Mucosa of stomach (tissue), 1 donor: ENCODE measurements around the gene SNU13.
"Not testable (repeated sequence)": the region's sequence is repeated elsewhere in the genome, so short reads cannot be mapped to it uniquely, and the experiment has no call there.

Experiments used
- H3K27me3 ChIP-seq: one replicate; pipeline ENCODE4 v1.7.0; 2013; ENCODE audit warnings: mild to moderate bottlenecking, low read length; ENCODE audit not compliant: control insufficient read depth, insufficient read depth
- H3K36me3 ChIP-seq: one replicate; pipeline ENCODE4 v1.7.0; 2013; ENCODE audit warnings: low read length; ENCODE audit not compliant: control insufficient read depth, insufficient read depth
- H3K4me1 ChIP-seq: one replicate; pipeline ENCODE4 v1.7.0; 2013; ENCODE audit warnings: mild to moderate bottlenecking, low read length; ENCODE audit not compliant: control insufficient read depth, insufficient read depth
- H3K4me3 ChIP-seq: one replicate; pipeline ENCODE4 v1.7.0; 2013; ENCODE audit warnings: low read length
- H3K9ac ChIP-seq: one replicate; pipeline ENCODE4 v1.7.0; 2013; ENCODE audit warnings: mild to moderate bottlenecking, low read length, moderate library complexity
- H3K9me3 ChIP-seq: one replicate; pipeline ENCODE4 v1.7.0; 2013; ENCODE audit warnings: mild to moderate bottlenecking, low read length, moderate library complexity; ENCODE audit not compliant: control insufficient read depth
- donor health status: Pancreatic carcinoma.

Gene SNU13

DNA sequence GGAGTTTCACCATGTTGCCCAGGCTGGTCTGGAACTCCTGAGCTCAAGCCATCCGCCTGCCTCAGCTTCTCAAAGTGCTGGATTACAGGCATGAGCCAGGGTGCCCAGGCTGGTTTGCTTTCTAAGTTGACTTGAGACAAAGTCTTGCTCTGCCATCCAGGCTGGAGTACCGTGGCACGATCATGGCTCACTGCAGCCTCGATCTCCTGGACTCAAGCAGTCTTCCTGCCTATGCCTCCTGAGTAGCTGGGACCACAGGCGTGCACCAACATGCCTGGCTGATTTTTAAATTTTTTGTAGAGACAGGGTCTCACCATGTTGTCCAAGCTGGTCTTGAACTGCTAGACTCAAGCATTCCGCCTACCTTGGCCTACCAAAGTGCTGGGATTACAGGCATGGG is 31.0 kb downstream of the SNU13 start:
- H3K27me3 ChIP-seq = no peaks in the 10 kb centered on the region
- H3K9ac ChIP-seq = no peak overlapping the region
- no peak overlapping the region for H3K4me3 ChIP-seq
- peaks cover 23% of the 10 kb centered on the region for H3K36me3 ChIP-seq
- H3K4me1 ChIP-seq = no peaks in the 10 kb centered on the region
- H3K9me3 ChIP-seq = no peaks in the 10 kb centered on the region

DNA sequence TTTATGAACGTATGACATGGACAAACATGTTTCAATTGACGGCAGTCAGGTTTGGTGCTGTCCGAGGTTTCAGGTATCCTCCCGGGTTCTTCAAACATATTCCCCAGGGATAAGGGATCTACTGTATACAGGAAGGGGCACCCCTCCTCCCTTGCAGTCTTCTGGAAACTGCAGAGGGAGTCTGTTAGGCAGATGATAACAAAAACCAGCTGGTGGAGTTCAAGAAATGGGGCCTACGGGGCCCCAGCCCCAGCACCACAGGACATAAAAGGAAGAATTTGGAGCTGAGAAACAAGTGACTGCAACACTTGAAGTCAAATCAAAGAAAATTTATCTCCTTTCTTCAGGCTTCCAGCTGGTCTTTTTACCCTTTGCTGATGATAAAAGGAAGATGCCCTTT is 32.1 kb downstream of the SNU13 start:
- Histone ChIP-seq H3K4me3 (no peak overlapping the region), H3K4me1 (no peaks in the 10 kb centered on the region), H3K36me3 (peaks cover 22% of the 10 kb centered on the region), H3K9me3 (no peaks in the 10 kb centered on the region), H3K27me3 (no peaks in the 10 kb centered on the region), H3K9ac (no peak overlapping the region)

DNA sequence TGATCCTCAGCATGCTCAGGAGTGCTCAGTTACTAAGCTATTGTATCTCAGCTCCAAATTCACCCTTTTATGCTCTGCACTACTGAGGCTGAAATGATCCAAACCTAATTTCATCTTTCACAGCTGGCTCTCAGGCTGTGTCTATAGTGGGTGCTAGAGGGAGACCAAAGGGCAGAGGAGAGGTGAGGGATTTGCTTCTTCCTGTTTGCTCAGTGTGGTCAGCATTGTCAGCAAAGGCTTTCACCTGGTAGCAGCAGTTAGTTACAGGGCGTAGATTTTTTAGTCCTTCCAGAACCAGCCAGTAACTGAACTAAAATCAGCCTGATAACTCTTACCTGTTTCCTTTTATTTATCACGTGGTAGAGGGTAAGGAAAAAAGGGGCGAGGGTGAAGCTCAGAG is 34.3 kb downstream of the SNU13 start:
- H3K4me1 ChIP-seq = no peaks in the 10 kb centered on the region
- H3K9ac ChIP-seq = no peak overlapping the region
- H3K9me3 ChIP-seq = no peaks in the 10 kb centered on the region
- H3K36me3 ChIP-seq = peaks cover 19% of the 10 kb centered on the region
- no peak overlapping the region for H3K4me3 ChIP-seq
- H3K27me3 ChIP-seq = no peaks in the 10 kb centered on the region

DNA sequence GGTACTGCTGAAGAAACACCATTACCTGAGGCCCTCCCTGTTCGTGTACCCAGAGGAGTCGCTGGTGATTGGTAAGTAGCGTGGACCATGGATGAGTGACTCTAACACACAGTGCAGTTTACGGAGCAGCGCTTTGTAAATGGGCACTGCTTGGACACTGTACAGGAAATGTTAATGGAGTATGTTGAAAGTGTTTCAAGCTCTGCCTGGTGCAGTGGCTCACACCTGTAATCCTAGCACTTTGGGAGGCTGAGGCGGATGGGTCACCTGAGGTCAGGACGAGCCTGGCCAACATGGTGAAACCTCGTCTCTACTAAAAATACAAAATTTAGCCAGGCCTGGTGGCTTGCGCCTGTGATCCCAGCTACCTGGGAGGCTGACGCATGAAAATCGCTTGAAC is 37.8 kb downstream of the SNU13 start:
- Histone ChIP-seq H3K4me3 (no peak overlapping the region), H3K9me3 (no peaks in the 10 kb centered on the region), H3K4me1 (no peaks in the 10 kb centered on the region), H3K27me3 (no peaks in the 10 kb centered on the region), H3K9ac (no peak overlapping the region), H3K36me3 (peaks cover 19% of the 10 kb centered on the region)

DNA sequence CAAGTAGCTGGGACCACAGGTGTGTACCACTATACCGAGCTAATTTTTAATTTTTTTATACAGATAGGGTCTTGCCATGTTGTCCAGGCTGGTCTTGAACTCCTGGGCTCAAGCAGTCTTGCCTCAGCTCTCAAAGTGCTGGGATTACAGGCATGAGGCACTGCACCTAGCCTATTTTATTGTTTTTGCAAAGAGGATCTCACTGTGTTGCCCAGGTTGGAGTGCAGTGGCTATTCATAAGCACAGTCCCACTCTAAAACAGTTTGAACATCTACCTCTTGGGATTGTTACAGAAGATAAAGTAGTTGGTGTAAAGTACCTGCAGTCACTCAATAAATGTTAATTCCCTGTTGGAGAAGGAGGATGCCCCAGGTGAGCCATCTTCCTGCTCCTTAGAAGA is 38.4 kb downstream of the SNU13 start:
- Histone ChIP-seq H3K9ac (no peak overlapping the region), H3K4me1 (no peaks in the 10 kb centered on the region), H3K9me3 (no peaks in the 10 kb centered on the region), H3K4me3 (no peak overlapping the region), H3K36me3 (peaks cover 19% of the 10 kb centered on the region), H3K27me3 (no peaks in the 10 kb centered on the region)

DNA sequence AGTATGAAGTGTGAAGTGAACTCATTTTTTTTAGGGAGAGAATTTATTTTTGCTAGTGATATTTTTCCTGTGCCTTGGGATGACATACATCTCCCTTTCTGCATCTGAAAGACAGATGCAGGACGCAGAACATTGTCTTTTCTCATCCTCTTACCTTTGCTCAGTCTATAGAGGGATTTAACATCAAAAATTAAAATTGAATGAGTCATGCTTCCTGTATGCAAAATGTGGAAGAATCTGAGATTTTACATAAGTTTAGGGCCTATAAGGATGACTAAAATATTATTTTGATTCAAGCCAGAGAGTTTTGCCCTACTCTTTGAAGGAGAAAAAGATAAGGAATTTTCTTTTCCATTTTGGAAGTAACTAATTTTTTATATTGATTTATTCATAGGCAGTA is 40.2 kb downstream of the SNU13 start:
- H3K9me3 ChIP-seq = no peaks in the 10 kb centered on the region
- peaks cover 15% of the 10 kb centered on the region for H3K36me3 ChIP-seq
- H3K27me3 ChIP-seq = no peaks in the 10 kb centered on the region
- no peak overlapping the region for H3K4me3 ChIP-seq
- no peaks in the 10 kb centered on the region for H3K4me1 ChIP-seq
- H3K9ac ChIP-seq = no peak overlapping the region

DNA sequence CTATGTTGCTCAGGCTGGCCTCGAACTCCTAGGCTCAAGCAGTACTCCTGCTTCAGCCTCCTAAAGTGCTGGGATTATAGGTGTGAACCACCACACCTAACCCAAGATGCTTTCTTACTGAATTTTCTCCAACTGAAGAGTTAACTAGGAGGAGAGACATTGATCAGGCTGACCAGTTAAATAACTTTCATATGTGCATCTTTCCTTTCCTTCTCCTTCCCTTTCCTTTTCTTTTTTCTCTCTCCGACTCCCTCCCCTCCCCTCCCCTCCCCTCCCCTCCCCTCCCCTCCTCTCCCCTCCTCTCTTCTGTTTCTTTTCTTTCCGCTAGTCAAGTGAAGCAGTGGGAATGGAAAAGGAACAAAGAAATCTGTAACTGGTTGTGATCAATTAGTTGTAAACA is 40.9 kb downstream of the SNU13 start:
- Histone ChIP-seq H3K4me1 (no peaks in the 10 kb centered on the region), H3K4me3 (no peak overlapping the region), H3K36me3 (peaks cover 15% of the 10 kb centered on the region), H3K27me3 (no peaks in the 10 kb centered on the region), H3K9me3 (no peaks in the 10 kb centered on the region), H3K9ac (no peak overlapping the region)

DNA sequence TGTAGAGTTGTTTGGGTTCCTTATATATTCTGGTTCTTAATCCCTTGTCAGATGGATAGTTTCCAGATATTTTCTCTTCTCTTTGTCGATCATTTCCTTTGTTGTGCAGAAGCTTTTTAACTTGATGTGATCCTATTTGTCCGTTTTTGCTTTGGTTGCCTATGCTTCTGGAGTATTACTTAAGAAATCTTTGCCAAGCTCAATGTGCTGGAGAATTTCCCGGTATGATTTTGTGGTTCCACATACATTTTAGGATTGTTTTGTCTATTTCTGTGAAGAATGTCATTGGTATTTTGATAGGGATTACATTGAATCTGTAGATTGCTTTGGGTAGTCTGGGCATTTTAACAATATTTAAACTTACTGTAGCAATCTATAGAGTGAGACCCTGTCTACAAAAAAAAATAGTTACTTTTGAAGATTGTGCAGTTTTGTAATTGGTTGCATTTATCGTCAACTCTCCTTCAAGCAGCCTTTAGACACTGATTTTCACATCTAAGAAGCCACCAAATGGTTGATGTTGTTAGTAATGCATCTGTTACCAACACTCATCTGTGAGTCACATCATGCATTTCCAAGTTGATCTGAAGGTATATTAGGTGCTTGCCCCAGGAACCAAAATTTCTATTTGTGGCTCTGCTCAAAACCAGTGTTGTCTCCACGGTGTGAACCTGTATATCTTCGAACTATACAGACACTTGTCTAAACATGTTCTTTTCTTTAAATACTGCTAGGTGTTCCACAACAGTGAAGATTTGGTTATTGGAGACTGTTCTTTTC is 46.1 kb downstream of the SNU13 start:
- H3K4me1 ChIP-seq = no peaks in the 10 kb centered on the region
- no peak overlapping the region for H3K4me3 ChIP-seq
- H3K36me3 ChIP-seq = peaks cover 8% of the 10 kb centered on the region
- H3K9me3 ChIP-seq = no peaks in the 10 kb centered on the region
- H3K27me3 ChIP-seq = no peaks in the 10 kb centered on the region
- no peak overlapping the region for H3K9ac ChIP-seq

DNA sequence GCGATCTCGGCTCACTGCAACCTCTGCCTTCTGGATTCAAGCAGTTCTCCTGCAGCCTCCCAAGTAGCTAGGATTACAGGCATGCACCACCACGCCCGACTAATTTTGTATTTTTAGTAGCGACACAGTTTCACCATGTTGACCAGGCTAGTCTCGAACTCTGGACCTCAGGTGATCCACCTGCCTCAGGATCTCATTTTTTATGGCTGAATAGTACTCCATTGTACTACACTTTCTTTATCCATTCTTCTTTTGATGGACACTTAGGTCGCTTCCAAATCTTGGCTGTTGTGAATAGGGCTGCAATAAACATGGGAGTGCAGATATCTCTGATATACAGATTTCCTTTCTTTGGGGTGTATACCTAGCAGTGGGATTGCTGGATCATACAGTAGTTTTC is 46.8 kb downstream of the SNU13 start:
- Histone ChIP-seq H3K4me1 (no peaks in the 10 kb centered on the region), H3K4me3 (no peak overlapping the region), H3K9ac (no peak overlapping the region), H3K27me3 (no peaks in the 10 kb centered on the region), H3K9me3 (no peaks in the 10 kb centered on the region), H3K36me3 (peaks cover 8% of the 10 kb centered on the region)

DNA sequence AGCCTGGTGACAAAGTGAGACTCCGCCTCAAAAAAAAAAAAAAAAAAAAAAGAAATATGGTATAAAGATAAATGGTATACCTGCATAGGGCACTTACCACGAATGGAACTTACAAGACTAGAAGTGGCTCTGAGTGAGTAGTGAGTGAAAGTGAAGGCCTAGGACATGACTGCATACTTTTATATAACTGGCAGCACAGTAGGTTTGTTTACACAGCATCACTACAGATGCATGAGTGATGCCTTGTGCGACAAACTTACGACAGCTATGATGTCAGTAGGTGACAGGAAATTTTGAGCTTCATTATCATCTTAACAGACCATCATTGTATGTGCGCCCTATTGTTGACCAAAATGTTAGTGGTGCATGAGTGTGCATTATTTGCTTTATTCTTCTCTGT is 49.9 kb downstream of the SNU13 start:
- no peaks in the 10 kb centered on the region for H3K9me3 ChIP-seq
- no peaks in the 10 kb centered on the region for H3K4me1 ChIP-seq
- no peak overlapping the region for H3K9ac ChIP-seq
- no peaks in the 10 kb centered on the region for H3K27me3 ChIP-seq
- H3K4me3 ChIP-seq = no peak overlapping the region
- peaks cover 18% of the 10 kb centered on the region for H3K36me3 ChIP-seq

DNA sequence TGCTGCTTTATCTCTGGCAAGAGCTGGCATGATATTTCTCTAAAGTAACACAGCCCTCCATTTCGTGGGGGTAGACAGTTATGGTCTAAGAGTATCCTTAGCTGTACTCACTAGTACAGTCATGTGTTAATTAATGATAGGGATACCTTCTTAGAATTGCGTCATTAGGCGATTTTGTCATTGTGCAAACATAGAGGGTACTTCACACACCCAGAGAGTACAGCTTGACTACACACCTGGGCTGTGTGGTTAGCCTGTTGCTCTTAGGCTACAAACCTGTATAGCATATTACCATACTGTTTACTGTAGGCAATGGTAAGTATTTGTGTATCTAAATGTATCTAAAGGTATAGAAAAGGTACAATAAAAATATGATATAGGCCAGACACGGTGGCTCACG is 50.5 kb downstream of the SNU13 start:
- Histone ChIP-seq H3K9me3 (no peaks in the 10 kb centered on the region), H3K4me3 (no peak overlapping the region), H3K27me3 (no peaks in the 10 kb centered on the region), H3K9ac (no peak overlapping the region), H3K36me3 (peaks cover 18% of the 10 kb centered on the region), H3K4me1 (no peaks in the 10 kb centered on the region)

DNA sequence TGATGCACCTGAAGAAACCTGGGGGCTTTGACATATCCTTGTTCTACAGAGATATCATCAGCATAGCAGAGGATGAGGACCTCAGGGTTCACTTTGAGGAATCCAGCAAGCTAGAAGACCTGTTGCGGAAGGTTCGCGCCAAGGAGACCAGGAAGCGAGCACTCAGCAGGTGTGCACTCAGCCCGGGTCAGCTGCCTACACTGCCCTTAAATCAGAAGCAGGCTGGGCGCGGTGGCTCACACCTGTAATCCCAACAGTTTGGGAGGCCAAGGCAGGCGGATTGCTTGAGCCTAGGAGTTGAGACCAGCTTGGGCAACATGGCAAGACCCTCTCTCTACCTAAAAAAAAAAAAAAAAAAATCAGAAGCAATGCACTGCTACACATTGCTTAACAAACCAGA is 51.0 kb downstream of the SNU13 start:
- not testable (repeated sequence) for H3K9ac ChIP-seq, H3K4me1 ChIP-seq, H3K9me3 ChIP-seq, H3K4me3 ChIP-seq, H3K27me3 ChIP-seq
- peaks cover 18% of the 10 kb centered on the region for H3K36me3 ChIP-seq

DNA sequence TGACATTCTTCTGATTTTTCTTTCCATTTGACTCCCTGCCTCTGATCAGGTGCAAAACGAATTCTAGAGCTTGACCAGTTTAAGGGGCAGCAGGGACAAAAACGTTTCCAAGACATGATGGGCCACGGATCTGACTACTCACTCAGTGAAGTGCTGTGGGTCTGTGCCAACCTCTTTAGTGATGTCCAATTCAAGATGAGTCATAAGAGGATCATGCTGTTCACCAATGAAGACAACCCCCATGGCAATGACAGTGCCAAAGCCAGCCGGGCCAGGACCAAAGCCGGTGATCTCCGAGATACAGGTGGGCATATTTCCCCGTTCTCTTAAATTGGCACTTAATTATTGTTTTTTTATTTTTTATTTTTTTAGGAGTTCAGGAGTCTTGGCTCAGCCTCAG is 52.2 kb downstream of the SNU13 start:
- no peak overlapping the region for H3K4me3 ChIP-seq
- no peaks in the 10 kb centered on the region for H3K27me3 ChIP-seq
- H3K4me1 ChIP-seq = no peaks in the 10 kb centered on the region
- no peak overlapping the region for H3K9ac ChIP-seq
- H3K36me3 ChIP-seq = peaks cover 18% of the 10 kb centered on the region
- no peaks in the 10 kb centered on the region for H3K9me3 ChIP-seq
